Measurements from ENCODE around the gene PRDM12. TPM values are rescaled to one million over a fixed set of nuclear protein-coding genes. Genes with fewer than 3 reads are reported as not detected.
A peak's percentile ranks its signal among the peaks of the same experiment; 100 is the strongest.

PRDM12 gene
- total RNA-seq, 1 donor from 2014 or later = not detected

- no peak for DNase-seq
Observed at GRCh38 chr9:130692321-130692720, 27.9 kb downstream of the PRDM12 start.

- DNase-seq = no peak
Observed at GRCh38 chr9:130693101-130693425, 28.7 kb downstream of the PRDM12 start.

GRCh38 chr9:130693426-130694191 lies 29.2 kb downstream of the PRDM12 start, which contains the start of gene EXOSC2:
EXOSC2 (plus strand) TSS chr9:130693780; CDS start chr9:130693792, 12 bp downstream.
- DNase-seq = peak; percentile 97

- DNase-seq = no peak
Observed at GRCh38 chr9:130694205-130694604, 29.8 kb downstream of the PRDM12 start.

GRCh38 chr9:130696139-130696650 lies 31.8 kb downstream of the PRDM12 start:
- DNase-seq = no peak

DNA sequence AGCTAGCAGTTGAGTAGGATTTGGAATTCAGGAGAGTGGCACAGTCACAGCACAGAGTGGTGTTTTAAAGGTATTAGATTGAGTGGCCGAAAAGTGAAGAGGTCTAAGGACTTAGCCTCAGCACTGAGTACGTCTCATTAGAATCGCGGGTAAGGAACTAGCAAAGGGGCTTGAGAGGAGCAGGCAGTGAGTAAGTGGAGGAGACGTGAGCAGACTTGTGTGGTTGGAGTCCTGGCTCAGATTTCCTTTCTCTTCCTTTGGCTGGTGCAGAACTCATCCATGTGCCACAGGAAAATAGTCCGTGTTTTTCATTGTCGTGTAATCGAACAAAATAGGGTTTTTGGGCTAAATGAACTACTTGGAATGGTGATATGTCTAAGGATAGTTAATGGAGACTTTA lies 32.6 kb downstream of the PRDM12 start:
- no peak for DNase-seq

DNA sequence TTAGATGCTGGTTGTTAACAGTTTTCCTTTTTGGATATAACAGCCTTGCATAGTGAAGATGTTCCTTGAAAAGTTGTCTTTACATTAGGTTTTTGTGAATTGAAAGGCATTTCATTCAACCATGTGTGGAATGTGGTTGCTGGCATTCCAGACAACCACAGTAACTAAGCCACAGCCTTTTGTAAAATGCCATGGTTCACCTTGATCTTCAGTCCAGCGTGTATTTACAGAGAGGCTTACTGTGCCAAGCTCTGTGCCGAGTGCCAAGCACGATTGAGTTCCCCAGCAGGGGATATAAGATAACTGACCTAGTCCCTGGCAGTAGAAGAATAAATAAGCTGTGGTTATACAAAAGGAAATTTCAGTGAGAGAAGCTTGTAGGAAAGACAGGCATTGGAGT lies 34.1 kb downstream of the PRDM12 start:
- DNase-seq = no peak

GRCh38 chr9:130699047-130699446 lies 34.7 kb downstream of the PRDM12 start:
- DNase-seq = no peak

DNA sequence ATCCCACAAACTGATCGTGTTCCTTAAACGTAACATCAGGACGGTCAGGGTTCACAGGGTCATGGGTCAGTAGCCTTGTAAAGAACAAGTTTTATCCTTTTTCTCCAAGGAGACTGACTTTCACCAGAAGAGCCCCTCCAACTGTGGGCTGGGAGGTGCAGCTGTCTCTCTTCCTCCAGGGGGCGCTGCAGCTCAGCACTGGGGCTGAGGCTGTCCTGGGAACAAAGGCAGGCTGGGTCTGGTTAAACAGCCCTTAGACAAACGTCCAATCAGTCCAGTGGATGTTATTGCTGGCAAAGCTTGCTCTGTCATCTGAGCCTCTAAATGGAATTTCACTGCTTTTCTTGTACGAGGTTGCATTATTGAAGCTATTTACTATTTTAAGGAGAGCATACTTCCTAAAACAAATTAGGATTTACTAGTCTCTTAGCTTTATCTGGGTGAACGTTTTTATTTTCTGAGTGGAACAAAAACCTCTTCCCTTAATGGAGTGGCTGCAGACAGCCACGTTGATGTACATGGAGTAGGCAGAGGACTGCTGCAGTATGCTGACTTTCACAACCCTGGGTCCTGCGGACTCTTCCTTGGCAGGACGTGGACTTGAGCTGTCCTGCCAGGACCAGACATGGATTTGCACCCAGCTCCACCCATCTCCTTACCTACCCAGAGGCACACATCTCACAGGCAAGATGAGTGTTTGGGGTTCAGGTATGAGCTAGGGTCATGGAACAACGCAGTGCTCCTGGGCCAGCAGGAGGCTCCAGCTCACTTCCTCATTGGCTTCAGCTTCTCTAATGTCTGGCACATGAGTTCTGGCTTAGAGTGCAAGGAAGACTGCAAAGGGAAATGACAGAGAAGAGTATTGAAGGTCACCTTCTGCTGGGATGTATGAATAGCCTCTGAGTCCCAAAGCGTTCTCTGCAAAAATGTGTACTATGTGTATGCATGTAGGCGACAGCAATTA lies 36.9 kb downstream of the PRDM12 start:
- DNase-seq = peak; percentile 36

DNA sequence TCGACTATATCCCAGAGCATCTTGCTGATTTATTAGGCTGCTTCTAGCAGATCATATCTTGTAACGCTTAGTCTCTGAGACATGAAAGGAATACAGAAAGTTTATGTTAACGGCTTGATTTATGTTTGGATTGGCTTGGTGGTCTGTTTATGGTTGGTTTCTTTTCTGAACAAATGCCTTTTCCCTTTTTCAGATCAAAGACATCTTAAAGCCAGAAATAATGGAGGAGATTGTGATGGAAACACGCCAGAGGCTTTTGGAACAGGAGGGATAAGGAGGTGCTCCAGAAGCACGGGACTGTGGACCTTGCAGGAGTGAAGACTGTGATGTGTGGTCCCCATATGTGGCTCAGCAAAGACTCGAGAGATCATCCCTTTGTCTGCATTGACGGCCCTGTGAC lies 39.1 kb downstream of the PRDM12 start:
- no peak for DNase-seq

GRCh38 chr9:130707225-130707976 lies 43.0 kb downstream of the PRDM12 start:
- DNase-seq = no peak

GRCh38 chr9:130710822-130711352 lies 46.5 kb downstream of the PRDM12 start:
- no peak for DNase-seq

GRCh38 chr9:130711469-130711868 lies 47.1 kb downstream of the PRDM12 start:
- DNase-seq = no peak

- DNase-seq = peak; percentile 97
Observed at GRCh38 chr9:130712564-130713285, 48.3 kb downstream of the PRDM12 start.

DNA sequence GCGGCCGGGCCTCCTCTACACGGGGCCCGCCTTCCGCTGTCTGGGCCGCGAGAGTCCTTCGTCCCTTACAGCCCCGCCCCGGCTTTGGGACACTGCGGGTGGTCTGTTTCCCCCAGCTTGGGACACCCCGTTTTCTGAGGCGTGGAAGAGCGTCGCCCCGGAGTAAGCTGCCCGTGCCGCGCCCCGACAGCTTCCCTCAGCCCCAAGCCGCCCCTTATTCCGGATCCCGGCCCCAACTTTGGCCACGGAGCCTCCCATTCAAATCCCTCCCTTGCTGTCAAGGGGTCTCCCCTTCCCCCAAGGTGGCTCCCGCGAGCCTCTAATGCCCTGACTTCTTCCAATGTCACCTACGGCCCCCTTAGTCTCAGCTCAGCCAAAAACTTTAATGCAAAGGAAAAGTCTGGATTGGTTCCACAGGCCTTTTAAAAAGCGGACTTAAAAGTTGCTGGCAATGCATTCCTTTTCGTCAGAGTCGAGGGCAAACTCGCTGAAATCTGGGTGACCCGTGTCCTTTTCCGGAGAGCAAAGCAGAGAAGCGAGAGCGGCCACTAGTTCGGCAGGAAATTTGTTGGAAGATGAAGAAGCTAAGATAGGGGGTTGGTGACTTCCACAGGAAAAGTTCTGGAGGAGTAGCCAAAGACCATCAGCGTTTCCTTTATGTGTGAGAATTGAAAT lies 49.0 kb downstream of the PRDM12 start:
- DNase-seq = no peak

DNA sequence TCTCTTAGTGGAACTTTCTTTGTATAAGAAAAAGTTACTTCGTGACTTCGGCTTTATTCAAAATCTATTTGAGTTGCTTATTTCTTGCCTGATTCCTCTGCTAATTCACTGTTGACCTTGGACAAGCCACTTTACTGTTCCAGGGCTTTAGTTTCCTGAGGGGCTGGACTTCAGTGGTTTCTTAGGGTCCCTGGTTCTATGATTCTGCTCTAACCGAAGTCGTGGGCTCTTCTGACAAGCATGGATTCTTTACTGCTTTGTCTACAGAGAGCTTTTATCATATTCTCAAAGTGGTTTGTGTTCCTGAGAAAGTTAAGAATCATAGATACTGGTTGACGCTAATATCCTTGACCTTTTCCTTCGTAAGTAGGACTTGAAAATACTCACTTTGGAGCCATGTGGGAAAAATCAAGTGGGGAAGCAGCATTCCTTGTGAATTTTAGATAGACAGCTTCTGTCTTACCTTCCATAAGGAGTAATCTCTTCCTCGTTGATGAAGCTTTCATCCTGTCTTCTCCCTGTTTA lies 50.3 kb downstream of the PRDM12 start:
- DNase-seq = no peak

DNA sequence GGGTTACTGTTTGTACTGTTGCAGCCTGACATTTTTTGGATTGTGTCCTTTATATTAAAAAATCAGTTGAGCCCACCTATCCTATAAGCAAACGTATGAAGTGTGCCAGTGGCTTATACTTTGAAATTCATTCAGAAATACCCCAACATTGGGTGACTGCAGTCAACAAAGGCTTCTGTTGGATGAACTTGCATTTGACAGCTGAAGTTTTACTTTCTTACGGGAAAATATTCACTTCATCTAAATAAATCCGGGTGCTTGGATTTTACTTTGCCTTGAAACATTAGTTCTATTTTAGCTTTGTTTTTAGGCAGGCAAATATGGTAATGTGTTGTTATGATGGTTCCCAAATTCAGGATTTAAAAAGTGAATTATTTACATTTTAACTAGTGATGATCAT lies 50.9 kb downstream of the PRDM12 start:
- DNase-seq = no peak

DNA sequence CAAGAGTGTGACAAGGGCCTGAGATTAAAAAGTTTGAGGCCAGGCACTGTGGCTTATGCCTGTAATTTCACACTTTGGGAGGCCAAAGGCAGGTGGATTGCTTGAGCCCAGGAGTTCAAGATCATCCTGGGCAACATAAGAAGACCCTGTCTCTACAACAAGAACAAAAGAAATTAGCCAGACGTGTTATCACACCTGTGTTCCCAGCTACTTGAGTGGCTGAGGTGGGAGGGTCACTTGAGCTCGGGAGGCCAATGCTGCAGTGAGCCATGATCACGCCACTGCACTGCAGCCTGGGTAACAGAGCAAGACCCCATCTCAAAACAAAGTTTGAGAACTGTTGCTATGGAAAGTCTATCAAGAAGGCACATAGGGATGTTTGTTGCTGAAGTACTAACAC lies 54.2 kb downstream of the PRDM12 start:
- DNase-seq = no peak

DNA sequence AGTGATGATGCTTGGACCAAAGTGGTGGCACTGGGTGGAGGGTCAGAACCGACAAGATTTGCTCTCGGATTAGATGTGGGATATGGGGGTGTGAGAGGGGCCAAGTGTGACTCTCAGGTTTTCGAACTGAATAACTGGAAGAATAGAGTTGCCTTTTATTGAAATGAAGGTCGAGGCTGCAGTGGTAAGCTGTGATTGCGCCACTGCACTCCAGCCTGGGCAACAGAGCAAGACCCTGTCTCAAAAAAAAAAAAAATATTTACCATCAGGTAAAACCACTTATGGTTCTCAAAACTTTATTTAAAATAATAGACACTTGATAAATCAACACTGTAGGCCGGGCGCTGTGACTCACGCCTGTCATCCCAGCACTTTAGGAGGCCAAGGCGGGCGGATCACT lies 56.4 kb downstream of the PRDM12 start:
- no peak for DNase-seq

DNA sequence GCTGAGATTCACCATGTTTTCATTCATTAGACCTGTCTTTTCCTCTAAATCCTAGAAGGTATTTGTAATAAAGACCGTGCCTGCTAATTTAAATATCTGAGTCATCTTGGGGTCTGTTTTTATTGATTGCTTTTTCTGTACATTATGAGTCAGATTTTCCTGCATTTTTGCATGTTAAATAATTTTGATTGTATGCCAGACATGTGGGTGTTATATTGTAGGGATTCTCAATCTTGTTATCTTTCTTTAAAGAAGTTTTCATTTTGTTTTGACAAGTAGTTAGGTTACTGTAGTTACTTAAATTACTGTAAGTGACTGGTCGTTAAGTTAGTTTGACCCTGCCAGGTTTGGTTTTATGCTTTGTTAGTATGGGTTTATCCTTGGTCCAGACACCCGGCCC lies 64.3 kb downstream of the PRDM12 start:
- no peak for DNase-seq

DNA sequence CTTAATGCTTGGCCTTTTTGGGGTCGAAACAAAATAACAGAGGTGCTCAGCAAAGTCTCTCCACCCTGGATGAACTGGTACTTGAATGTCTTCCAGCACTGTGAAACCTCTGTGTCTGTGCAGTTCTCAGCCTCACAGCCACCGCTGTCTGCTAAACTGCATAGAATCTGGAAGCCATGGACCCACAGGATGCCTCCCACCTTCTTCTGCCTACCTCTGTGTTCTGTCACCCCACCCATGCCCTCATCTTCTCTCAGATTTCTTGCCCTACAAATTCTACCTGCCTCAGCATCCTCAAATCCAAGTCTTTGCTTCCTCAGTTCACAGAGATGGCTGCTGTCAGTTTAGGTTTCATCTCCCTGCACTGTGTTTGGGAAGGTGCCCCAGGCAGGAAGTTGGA lies 64.8 kb downstream of the PRDM12 start:
- DNase-seq = no peak
